VCaP (cell line): ENCODE measurements around the gene ALG2.

Source experiments
- H3K27ac ChIP-seq: fragments of 450-650 bp; 2 replicates; pipeline ENCODE4 v1.5.1; 2017
- TF ChIP-seq, protein P1 (sequence below): fragments of 450-650 bp; conservative IDR thresholded peaks from 2 replicates; pipeline ENCODE4 v1.5.1; 2017; ENCODE audit warnings: mild to moderate bottlenecking, moderate library complexity

Gene ALG2

GRCh38 chr9:99171225-99172123 is 50.3 kb downstream of the ALG2 start:
- no peak overlapping the region for H3K27ac ChIP-seq
- TF ChIP-seq, protein P1, sequence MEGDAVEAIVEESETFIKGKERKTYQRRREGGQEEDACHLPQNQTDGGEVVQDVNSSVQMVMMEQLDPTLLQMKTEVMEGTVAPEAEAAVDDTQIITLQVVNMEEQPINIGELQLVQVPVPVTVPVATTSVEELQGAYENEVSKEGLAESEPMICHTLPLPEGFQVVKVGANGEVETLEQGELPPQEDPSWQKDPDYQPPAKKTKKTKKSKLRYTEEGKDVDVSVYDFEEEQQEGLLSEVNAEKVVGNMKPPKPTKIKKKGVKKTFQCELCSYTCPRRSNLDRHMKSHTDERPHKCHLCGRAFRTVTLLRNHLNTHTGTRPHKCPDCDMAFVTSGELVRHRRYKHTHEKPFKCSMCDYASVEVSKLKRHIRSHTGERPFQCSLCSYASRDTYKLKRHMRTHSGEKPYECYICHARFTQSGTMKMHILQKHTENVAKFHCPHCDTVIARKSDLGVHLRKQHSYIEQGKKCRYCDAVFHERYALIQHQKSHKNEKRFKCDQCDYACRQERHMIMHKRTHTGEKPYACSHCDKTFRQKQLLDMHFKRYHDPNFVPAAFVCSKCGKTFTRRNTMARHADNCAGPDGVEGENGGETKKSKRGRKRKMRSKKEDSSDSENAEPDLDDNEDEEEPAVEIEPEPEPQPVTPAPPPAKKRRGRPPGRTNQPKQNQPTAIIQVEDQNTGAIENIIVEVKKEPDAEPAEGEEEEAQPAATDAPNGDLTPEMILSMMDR, result no peak

DNA sequence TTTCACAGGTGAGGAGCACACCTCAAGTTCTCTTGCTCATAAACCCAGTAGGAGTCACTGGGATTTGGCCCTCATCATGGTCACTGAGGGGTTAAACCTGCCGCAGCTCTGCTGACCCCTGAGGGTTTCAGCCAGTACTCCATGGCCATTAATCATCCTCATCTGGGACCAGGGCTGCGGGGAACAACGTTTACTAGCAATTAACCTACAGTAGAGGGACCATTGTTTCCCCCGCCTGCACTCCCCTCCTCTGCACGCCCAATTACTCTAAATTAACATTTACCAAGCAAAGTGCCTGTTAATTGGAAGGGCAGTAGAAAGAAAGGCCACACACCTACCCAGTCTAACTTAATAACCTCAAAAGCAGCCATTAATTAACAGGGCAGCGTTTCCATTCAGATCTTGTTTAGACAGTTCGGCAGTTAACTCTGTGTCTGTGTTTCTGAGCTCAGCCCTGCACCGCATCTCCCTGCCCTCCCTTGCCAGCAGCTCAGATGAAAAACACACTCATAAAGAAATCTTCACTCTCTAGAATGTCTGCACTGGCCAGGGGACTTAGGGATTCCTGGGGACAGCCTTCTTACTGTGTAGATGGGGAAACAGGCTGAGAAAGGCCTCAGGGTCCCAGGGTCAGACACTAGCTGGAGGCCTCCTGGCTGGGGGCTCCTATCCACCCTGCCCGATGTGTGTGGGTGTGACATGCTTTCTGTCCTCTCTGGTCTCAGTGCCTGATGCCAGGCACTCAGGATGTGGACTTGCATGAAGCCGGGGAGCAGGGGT is 51.6 kb downstream of the ALG2 start:
- H3K27ac ChIP-seq, result no peak overlapping the region
- TF ChIP-seq, protein P1, result no peak

- H3K27ac ChIP-seq, result no peak overlapping the region
- TF ChIP-seq, protein P1, result no peak
Observed at GRCh38 chr9:99169086-99169485, 52.7 kb downstream of the ALG2 start.

DNA sequence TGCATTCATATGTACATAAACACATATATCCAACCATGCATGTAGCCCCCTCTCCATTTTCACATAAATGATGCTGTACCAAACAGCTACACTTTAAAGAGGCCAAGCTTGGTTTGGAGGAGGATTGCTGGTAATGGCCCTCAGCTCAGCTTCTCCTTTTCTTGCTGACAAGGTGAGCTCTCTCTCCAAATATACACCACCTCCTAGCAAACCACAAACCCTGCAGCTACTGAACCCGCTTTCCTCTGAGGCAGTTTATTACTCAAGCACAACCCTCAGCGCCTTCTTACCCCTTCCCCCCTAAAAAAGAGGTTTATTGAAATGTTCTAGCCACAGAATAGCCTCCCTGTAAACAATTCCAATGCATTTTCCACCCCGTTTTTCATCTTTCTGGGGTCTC is 54.0 kb downstream of the ALG2 start:
- H3K27ac ChIP-seq, result no peak overlapping the region
- TF ChIP-seq, protein P1, result no peak

DNA sequence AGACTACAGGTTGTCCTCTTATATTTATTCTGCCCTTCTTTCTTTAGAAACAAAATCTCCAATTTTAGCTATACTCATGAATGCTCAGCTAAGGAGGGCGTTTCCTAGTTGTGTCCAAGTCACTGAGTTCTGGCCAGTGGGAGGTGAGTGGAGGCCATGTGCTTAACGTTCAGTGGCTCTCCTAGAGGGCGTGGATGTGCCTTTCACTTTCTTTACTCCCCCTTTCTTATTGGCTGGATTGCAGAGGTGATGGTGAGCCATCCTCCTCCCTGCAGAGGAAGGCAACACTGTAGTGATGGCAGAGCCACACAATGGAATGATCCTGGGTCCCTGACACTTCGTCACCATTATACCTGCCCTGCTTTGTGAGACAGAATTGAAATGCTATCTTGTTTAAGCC is 54.6 kb downstream of the ALG2 start:
- TF ChIP-seq, protein P1, result no peak
- no peak overlapping the region for H3K27ac ChIP-seq
